ENCODE measurements around the gene AADACL2.

DNA sequence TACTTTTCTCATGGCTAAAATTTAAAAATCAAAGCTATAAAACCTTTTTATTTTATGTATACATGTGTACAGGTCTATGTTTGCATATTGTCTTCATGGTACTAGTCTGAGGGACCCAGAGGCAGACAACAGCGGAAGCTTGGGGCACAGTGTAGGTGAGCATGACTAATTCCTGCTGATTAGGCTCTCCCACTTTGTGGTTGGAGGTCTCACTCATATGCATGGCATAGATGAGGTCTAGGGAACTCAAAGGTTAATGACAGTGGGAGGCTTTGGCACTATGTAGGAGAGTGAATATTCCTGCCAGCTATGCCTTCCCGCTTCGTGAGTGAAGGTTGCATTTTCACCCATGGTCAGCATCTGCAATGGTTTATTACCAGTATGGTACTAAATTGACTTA lies 47.5 kb upstream of the AADACL2 start:
- TF ChIP-seq CTCF (IDR thresholded peaks at IDR 0.05; ENCODE audit: insufficient read depth, low read length), result no peak
- no peak for TF ChIP-seq POLR2AphosphoS5 (IDR thresholded peaks at IDR 0.05; ENCODE audit: low read depth)
- TF ChIP-seq, protein P1, sequence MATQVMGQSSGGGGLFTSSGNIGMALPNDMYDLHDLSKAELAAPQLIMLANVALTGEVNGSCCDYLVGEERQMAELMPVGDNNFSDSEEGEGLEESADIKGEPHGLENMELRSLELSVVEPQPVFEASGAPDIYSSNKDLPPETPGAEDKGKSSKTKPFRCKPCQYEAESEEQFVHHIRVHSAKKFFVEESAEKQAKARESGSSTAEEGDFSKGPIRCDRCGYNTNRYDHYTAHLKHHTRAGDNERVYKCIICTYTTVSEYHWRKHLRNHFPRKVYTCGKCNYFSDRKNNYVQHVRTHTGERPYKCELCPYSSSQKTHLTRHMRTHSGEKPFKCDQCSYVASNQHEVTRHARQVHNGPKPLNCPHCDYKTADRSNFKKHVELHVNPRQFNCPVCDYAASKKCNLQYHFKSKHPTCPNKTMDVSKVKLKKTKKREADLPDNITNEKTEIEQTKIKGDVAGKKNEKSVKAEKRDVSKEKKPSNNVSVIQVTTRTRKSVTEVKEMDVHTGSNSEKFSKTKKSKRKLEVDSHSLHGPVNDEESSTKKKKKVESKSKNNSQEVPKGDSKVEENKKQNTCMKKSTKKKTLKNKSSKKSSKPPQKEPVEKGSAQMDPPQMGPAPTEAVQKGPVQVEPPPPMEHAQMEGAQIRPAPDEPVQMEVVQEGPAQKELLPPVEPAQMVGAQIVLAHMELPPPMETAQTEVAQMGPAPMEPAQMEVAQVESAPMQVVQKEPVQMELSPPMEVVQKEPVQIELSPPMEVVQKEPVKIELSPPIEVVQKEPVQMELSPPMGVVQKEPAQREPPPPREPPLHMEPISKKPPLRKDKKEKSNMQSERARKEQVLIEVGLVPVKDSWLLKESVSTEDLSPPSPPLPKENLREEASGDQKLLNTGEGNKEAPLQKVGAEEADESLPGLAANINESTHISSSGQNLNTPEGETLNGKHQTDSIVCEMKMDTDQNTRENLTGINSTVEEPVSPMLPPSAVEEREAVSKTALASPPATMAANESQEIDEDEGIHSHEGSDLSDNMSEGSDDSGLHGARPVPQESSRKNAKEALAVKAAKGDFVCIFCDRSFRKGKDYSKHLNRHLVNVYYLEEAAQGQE (IDR thresholded peaks at IDR 0.05; ENCODE audit: insufficient replicate concordance, low read depth), result no peak
